ENCODE measurements around the gene ACVR2B.

ACVR2B gene

GRCh38 chr3:38533285-38533976 is 79.7 kb downstream of the ACVR2B start:
- DNase-seq (ENCODE audit: low read depth), result no peak

- no peak for DNase-seq (ENCODE audit: low read depth)
Observed at GRCh38 chr3:38534180-38534579, 80.5 kb downstream of the ACVR2B start.

- DNase-seq (ENCODE audit: low read depth), result no peak
Observed at GRCh38 chr3:38534604-38535003, 80.9 kb downstream of the ACVR2B start.

GRCh38 chr3:38536671-38537070 is 83.0 kb downstream of the ACVR2B start:
- no peak for DNase-seq (ENCODE audit: low read depth)

- no peak for DNase-seq (ENCODE audit: low read depth)
Observed at GRCh38 chr3:38538773-38539353, 85.2 kb downstream of the ACVR2B start.

- peak; percentile 13 for DNase-seq (ENCODE audit: low read depth)
Observed at GRCh38 chr3:38541806-38542205, 88.1 kb downstream of the ACVR2B start.

Measured in stromal cell of bone marrow (primary cell).